HepG2 (cell line): ENCODE data around the gene KLF11. TPM values are rescaled to one million over a fixed set of nuclear protein-coding genes. Genes with fewer than 3 reads are reported as not detected.

ENCODE experiments used
- ATRX ChIP-seq: sonication (generic); formaldehyde crosslinking; IDR thresholded peaks from 2 replicates; pipeline ENCODE4 v1.4.0; 2020; ENCODE audit warnings: missing genetic modification reagents, borderline replicate concordance
- BRD4 ChIP-seq: sonication (generic); formaldehyde crosslinking; IDR thresholded peaks from 2 replicates; pipeline ENCODE4 v1.4.0; 2020; ENCODE audit warnings: missing genetic modification reagents
- HNF4A ChIP-seq: sonication (generic); formaldehyde crosslinking; IDR thresholded peaks from 2 replicates; pipeline ENCODE4 v1.4.0; 2020; ENCODE audit warnings: missing genetic modification reagents
- KLF12 ChIP-seq: sonication (generic); formaldehyde crosslinking; IDR thresholded peaks from 2 replicates; pipeline ENCODE4 v1.4.0; 2020; ENCODE audit warnings: missing genetic modification reagents, borderline replicate concordance
- NR2F2 ChIP-seq: IDR thresholded peaks from 2 replicates; pipeline ENCODE4 v1.6.1; 2012; ENCODE audit warnings: low read depth, inconsistent platforms, borderline replicate concordance
- POLR2A ChIP-seq, 2 experiments: IDR thresholded peaks; 2 replicates each; pipeline ENCODE4 v1.6.1; 2011; ENCODE audit warnings: low read depth in 2 of 2, low read length in 2 of 2, mild to moderate bottlenecking in 1 of 2, moderate library complexity in 1 of 2; ENCODE audit not compliant: insufficient read depth in 1 of 2
- PPARG ChIP-seq: conservative IDR thresholded peaks from 2 replicates; pipeline ENCODE4 v1.6.1; 2016; ENCODE audit warnings: missing biosample characterization, missing genetic modification reagents
- RXRB ChIP-seq: IDR thresholded peaks from 2 replicates; pipeline ENCODE4 v1.6.1; 2016; ENCODE audit warnings: borderline replicate concordance, missing genetic modification reagents, missing compliant biosample characterization
- TAF1 ChIP-seq: sonication (generic); formaldehyde crosslinking; IDR thresholded peaks from 2 replicates; pipeline ENCODE4 v1.4.0; 2020; ENCODE audit warnings: missing genetic modification reagents
- TARDBP ChIP-seq: sonication (generic); formaldehyde crosslinking; IDR thresholded peaks from 2 replicates; pipeline ENCODE4 v1.8.0; 2022; ENCODE audit warnings: mild to moderate bottlenecking, missing genetic modification reagents
- TOPORS ChIP-seq: sonication (generic); formaldehyde crosslinking; IDR thresholded peaks from 2 replicates; pipeline ENCODE4 v1.8.0; 2023; ENCODE audit warnings: mild to moderate bottlenecking, missing genetic modification reagents
- ZFP41 ChIP-seq: sonication (generic); formaldehyde crosslinking; IDR thresholded peaks from 2 replicates; pipeline ENCODE4 v1.4.0; 2020; ENCODE audit warnings: mild to moderate bottlenecking, missing genetic modification reagents, borderline replicate concordance
- ZFP90 ChIP-seq: sonication (generic); formaldehyde crosslinking; IDR thresholded peaks from 2 replicates; pipeline ENCODE4 v1.8.0; 2022; ENCODE audit warnings: missing genetic modification reagents, mild to moderate bottlenecking, inconsistent platforms, borderline replicate concordance
- ZNF205 ChIP-seq: IDR thresholded peaks from 2 replicates; pipeline ENCODE4 v1.6.1; 2018; ENCODE audit warnings: missing biosample characterization, missing genetic modification reagents
- ZNF263 ChIP-seq: sonication (generic); formaldehyde crosslinking; IDR thresholded peaks from 2 replicates; pipeline ENCODE4 v1.4.0; 2020; ENCODE audit warnings: missing genetic modification reagents
- ZNF264 ChIP-seq: sonication (generic); formaldehyde crosslinking; IDR thresholded peaks from 2 replicates; pipeline ENCODE4 v1.4.0; 2020; ENCODE audit warnings: missing genetic modification reagents
- ZNF567 ChIP-seq: sonication (generic); formaldehyde crosslinking; IDR thresholded peaks from 2 replicates; pipeline ENCODE4 v1.8.1; 2023; ENCODE audit warnings: mild to moderate bottlenecking, missing genetic modification reagents, borderline replicate concordance
- ZNF777 ChIP-seq: sonication (generic); formaldehyde crosslinking; IDR thresholded peaks from 2 replicates; pipeline ENCODE4 v1.4.0; 2020; ENCODE audit warnings: missing genetic modification reagents
- polyA plus RNA-seq, 8 experiments: library from polyadenylated mRNA; depleted of rRNA in 3 of 8; stranded (reverse) in 7 of 8; unstranded in 1 of 8; fragments of >200 nt; fragmentation: Illumina TruSeq in 4 of 8; extraction: Trizol in 4 of 8; gene quantifications; 2 replicates each; pipeline versions ENCODE4 v1.2.1 to v1.2.3, GENCODE V29; 2011 to 2016; ENCODE audit warnings: low read depth in 4 of 8, missing spikeins in 1 of 8, mixed read lengths in 1 of 8; ENCODE audit not compliant: insufficient read depth in 1 of 8
- total RNA-seq, 5 experiments: library from RNA; depleted of rRNA; stranded (reverse); fragments of >200 nt; fragmentation: Illumina TruSeq; extraction: Trizol; gene quantifications; 2 replicates each; pipeline ENCODE4 v1.2.3, GENCODE V29; 2016; ENCODE audit warnings: low read depth in 1 of 5
- TF ChIP-seq, protein P1 (sequence below): sonication (generic); formaldehyde crosslinking; IDR thresholded peaks from 2 replicates; pipeline ENCODE4 v1.4.0; 2020; ENCODE audit warnings: missing genetic modification reagents
- TF ChIP-seq, protein P2 (sequence below): sonication (generic); formaldehyde crosslinking; IDR thresholded peaks from 2 replicates; pipeline ENCODE4; 2020; ENCODE audit warnings: missing genetic modification reagents, mild to moderate bottlenecking, borderline replicate concordance
- TF ChIP-seq, protein P3 (sequence below): sonication (generic); formaldehyde crosslinking; IDR thresholded peaks from 2 replicates; pipeline ENCODE4 v1.4.0; 2020; ENCODE audit warnings: missing genetic modification reagents, low read depth, mild to moderate bottlenecking, borderline replicate concordance
- TF ChIP-seq, protein P4 (sequence below): sonication (generic); formaldehyde crosslinking; IDR thresholded peaks from 2 replicates; pipeline ENCODE4 v1.4.0; 2020; ENCODE audit warnings: missing genetic modification reagents, mild to moderate bottlenecking, borderline replicate concordance

Gene KLF11
- total and polyA plus RNA-seq, 2 of the 13 experiments (the other 11 are each of a cell fraction or from before 2014, with no cell fraction given) = 2.5 to 11.8 TPM

DNA sequence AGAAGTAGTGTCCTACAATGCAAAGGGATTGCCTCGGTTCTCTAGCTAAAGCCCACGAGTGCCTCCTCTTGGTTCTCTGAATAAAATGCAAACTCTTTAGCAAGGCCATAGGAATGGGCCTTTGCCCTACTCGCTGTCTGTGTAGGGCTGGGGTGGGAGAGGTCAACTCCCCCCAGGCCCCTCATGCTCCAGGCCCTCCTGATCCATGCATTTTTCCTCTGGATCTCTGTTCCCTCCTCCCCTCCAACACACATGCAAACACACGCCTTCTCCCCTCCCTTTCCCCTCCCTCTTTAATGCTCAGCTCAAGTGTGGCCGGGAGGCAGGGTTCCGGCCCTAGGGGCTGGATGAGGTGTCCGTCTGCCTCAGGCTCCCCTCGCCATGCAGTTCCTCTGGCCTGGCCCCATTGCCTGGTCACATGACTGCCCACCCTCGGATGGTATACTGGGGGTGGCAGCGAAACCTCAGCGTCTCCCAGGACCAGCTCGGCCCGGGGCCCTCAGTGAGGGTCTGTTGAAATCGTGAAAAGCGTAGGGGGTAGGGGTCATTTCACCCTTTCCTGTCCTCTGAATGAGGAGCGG is 14.9 kb upstream of the KLF11 start (continued):
- no peak for TF ChIP-seq ZFP41 (CRISPR knock-in tag)
- TF ChIP-seq, protein P1, sequence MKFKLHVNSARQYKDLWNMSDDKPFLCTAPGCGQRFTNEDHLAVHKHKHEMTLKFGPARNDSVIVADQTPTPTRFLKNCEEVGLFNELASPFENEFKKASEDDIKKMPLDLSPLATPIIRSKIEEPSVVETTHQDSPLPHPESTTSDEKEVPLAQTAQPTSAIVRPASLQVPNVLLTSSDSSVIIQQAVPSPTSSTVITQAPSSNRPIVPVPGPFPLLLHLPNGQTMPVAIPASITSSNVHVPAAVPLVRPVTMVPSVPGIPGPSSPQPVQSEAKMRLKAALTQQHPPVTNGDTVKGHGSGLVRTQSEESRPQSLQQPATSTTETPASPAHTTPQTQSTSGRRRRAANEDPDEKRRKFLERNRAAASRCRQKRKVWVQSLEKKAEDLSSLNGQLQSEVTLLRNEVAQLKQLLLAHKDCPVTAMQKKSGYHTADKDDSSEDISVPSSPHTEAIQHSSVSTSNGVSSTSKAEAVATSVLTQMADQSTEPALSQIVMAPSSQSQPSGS (CRISPR knock-in tag) = no peak
- no peak for TF ChIP-seq POLR2A (IDR thresholded peaks at IDR 0.05; ENCODE audit: insufficient read depth in 1 of 2, low read depth in 2 of 2, low read length in 2 of 2)
- peak; percentile 34; the same call in 1 of the 2 replicates for TF ChIP-seq RXRB
- no peak for TF ChIP-seq KLF12 (CRISPR knock-in tag)
- TF ChIP-seq, protein P2, sequence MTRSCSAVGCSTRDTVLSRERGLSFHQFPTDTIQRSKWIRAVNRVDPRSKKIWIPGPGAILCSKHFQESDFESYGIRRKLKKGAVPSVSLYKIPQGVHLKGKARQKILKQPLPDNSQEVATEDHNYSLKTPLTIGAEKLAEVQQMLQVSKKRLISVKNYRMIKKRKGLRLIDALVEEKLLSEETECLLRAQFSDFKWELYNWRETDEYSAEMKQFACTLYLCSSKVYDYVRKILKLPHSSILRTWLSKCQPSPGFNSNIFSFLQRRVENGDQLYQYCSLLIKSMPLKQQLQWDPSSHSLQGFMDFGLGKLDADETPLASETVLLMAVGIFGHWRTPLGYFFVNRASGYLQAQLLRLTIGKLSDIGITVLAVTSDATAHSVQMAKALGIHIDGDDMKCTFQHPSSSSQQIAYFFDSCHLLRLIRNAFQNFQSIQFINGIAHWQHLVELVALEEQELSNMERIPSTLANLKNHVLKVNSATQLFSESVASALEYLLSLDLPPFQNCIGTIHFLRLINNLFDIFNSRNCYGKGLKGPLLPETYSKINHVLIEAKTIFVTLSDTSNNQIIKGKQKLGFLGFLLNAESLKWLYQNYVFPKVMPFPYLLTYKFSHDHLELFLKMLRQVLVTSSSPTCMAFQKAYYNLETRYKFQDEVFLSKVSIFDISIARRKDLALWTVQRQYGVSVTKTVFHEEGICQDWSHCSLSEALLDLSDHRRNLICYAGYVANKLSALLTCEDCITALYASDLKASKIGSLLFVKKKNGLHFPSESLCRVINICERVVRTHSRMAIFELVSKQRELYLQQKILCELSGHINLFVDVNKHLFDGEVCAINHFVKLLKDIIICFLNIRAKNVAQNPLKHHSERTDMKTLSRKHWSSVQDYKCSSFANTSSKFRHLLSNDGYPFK = peak; percentile 65; the same call in 1 of the 2 replicates
- no peak for TF ChIP-seq NR2F2
- TF ChIP-seq ZNF264 (CRISPR knock-in tag) = no peak
- TF ChIP-seq ZNF777 (CRISPR knock-in tag) = no peak
- TF ChIP-seq HNF4A = peak; percentile 10; the same call in 1 of the 2 replicates
- TF ChIP-seq BRD4 (CRISPR knock-in tag) = no peak
- TF ChIP-seq, protein P3, sequence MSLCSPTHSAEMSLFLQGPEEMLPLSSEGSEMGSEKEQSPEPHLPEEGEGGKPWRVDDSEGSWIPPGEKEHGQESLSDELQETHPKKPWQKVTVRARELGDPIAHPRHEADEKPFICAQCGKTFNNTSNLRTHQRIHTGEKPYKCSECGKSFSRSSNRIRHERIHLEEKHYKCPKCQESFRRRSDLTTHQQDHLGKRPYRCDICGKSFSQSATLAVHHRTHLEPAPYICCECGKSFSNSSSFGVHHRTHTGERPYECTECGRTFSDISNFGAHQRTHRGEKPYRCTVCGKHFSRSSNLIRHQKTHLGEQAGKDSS (CRISPR knock-in tag) = no peak
- no peak for TF ChIP-seq ZNF263
- TF ChIP-seq PPARG (CRISPR knock-in tag) = peak; percentile 82
- TF ChIP-seq, protein P4, sequence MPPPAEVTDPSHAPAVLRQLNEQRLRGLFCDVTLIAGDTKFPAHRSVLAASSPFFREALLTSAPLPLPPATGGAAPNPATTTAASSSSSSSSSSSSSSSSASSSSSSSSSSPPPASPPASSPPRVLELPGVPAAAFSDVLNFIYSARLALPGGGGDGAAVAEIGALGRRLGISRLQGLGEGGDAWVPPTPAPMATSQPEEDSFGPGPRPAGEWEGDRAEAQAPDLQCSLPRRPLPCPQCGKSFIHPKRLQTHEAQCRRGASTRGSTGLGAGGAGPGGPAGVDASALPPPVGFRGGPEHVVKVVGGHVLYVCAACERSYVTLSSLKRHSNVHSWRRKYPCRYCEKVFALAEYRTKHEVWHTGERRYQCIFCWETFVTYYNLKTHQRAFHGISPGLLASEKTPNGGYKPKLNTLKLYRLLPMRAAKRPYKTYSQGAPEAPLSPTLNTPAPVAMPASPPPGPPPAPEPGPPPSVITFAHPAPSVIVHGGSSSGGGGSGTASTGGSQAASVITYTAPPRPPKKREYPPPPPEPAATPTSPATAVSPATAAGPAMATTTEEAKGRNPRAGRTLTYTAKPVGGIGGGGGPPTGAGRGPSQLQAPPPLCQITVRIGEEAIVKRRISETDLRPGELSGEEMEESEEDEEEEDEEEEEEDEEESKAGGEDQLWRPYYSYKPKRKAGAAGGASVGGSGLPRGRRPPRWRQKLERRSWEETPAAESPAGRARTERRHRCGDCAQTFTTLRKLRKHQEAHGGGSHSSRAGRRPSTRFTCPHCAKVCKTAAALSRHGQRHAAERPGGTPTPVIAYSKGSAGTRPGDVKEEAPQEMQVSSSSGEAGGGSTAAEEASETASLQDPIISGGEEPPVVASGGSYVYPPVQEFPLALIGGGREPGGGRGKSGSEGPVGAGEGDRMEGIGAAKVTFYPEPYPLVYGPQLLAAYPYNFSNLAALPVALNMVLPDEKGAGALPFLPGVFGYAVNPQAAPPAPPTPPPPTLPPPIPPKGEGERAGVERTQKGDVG (CRISPR knock-in tag) = 0 out of 2 replicates have a peak, but pooled peaks have one; percentile 12
- TF ChIP-seq ZFP90 (CRISPR knock-in tag) = 0 out of 2 replicates have a peak, but pooled peaks have one; percentile 50
- no peak for TF ChIP-seq ATRX (CRISPR knock-in tag)
- TF ChIP-seq TOPORS (CRISPR knock-in tag) = no peak
- 0 out of 2 replicates have a peak, but pooled peaks have one; percentile 8 for TF ChIP-seq ZNF567 (CRISPR knock-in tag)
- TF ChIP-seq TARDBP (CRISPR knock-in tag) = no peak
- TF ChIP-seq TAF1 (CRISPR knock-in tag) = no peak
- no peak for TF ChIP-seq ZNF205 (CRISPR knock-in tag)
